GM23338 (cell line): ENCODE results near the gene STX16.

ENCODE experiments used
- CREB1 ChIP-seq: fragments of 250-450 bp; sonication (Bioruptor Pico); IDR thresholded peaks from 2 replicates; pipeline ENCODE4 v1.5.0; 2020; ENCODE audit warnings: low read depth, mild to moderate bottlenecking, moderate library complexity
- EZH2 ChIP-seq: fragments of 200-600 bp; sonication (generic); IDR thresholded peaks from one replicate; pipeline ENCODE4 v1.8.0; 2017; ENCODE audit warnings: antibody characterized with exemption, mild to moderate bottlenecking, low read depth; ENCODE audit not compliant: unreplicated experiment
- EZH2phosphoT487 ChIP-seq: fragments of 200-600 bp; sonication (generic); IDR thresholded peaks from one replicate; pipeline ENCODE4 v1.8.1; 2018; ENCODE audit warnings: antibody characterized with exemption; ENCODE audit not compliant: unreplicated experiment
- JUNB ChIP-seq: IDR thresholded peaks from one replicate; pipeline ENCODE4 v1.6.1; 2016; ENCODE audit warnings: antibody characterized with exemption; ENCODE audit not compliant: unreplicated experiment
- POLR2AphosphoS5 ChIP-seq: IDR thresholded peaks from 2 replicates; pipeline ENCODE4 v1.6.1; 2016; ENCODE audit warnings: antibody characterized with exemption, low read depth
- TF ChIP-seq, protein P1 (sequence below), 2 experiments: fragments of 200-600 bp in 1 of 2; sonication (generic) in 1 of 2; conservative IDR thresholded peaks; 2 replicates each; pipeline versions ENCODE4 v1.5.1 to v1.6.1; 2016 to 2017; ENCODE audit warnings: antibody characterized with exemption in 2 of 2, low read depth in 2 of 2, mild to moderate bottlenecking in 2 of 2, moderate library complexity in 1 of 2

DNA sequence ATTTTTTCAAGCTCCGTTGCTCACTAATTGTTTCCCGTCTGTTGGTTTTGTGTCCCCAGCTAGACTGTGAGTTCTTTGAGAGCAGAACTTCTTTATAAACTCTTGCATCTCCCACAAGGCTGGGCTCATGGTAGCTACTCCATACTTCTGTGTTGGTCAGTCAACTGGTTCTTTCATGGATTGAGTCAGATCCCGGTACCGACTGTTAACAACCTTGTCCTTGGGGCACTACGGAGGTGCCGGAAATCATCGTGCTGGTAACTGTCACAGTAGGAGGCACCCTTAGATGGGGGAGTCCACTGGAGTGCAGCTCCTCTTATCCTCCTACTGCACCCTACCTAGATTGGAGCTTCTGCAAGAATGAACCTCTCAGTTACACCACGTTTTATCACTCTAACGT is 8.6 kb upstream of the STX16 start:
- TF ChIP-seq, protein P1, sequence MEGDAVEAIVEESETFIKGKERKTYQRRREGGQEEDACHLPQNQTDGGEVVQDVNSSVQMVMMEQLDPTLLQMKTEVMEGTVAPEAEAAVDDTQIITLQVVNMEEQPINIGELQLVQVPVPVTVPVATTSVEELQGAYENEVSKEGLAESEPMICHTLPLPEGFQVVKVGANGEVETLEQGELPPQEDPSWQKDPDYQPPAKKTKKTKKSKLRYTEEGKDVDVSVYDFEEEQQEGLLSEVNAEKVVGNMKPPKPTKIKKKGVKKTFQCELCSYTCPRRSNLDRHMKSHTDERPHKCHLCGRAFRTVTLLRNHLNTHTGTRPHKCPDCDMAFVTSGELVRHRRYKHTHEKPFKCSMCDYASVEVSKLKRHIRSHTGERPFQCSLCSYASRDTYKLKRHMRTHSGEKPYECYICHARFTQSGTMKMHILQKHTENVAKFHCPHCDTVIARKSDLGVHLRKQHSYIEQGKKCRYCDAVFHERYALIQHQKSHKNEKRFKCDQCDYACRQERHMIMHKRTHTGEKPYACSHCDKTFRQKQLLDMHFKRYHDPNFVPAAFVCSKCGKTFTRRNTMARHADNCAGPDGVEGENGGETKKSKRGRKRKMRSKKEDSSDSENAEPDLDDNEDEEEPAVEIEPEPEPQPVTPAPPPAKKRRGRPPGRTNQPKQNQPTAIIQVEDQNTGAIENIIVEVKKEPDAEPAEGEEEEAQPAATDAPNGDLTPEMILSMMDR (conservative IDR thresholded peaks at IDR 0.05; ENCODE audit: low read depth in 2 of 2), result no peak
- TF ChIP-seq EZH2phosphoT487 (no peak), JUNB (no peak), POLR2AphosphoS5 (no peak), EZH2 (no peak), CREB1 (CRISPR knock-in tag) (no peak)
